IMR-90 (cell line): ENCODE results near the gene NCOA7. TPM values are rescaled to one million over a fixed set of nuclear protein-coding genes. Genes with fewer than 3 reads are reported as not detected.

Experiments used
- ATAC-seq: fragments of 200-7000 bp; cut with Tn5 transposase; 2 replicates; pipeline ENCODE4 v1.9.1; 2020; ENCODE audit warnings: low read depth, mild to moderate bottlenecking, moderate library complexity
- BruUV-seq: library from RNA; stranded (reverse); fragments of 400-500 nt; replicated peaks from 2 replicates; lab custom pipeline; 2021; lab: Mats Ljungman, UMichigan
- CTCF ChIA-PET: fragments of 300-600 bp; formaldehyde crosslinking; extraction: SDS; loops from one replicate; lab custom pipeline; 2021; ENCODE audit warnings: antibody characterized with exemption; lab: Yijun Ruan, JAX
- POLR2A ChIA-PET: fragments of 300-600 bp; sonication (Branson Sonifier 250); formaldehyde crosslinking; loops from one replicate; lab custom pipeline; 2022; ENCODE audit warnings: antibody characterized with exemption; ENCODE audit not compliant: unreplicated experiment; lab: Charles Lee
- DNase-seq: peaks from one replicate; pipeline ENCODE4 v3.0.0; 2013
- H2AFZ ChIP-seq: replicated peaks from 2 replicates; pipeline ENCODE3; 2013; ENCODE audit warnings: low read length, mild to moderate bottlenecking; ENCODE audit not compliant: poor library complexity
- H2AK5ac ChIP-seq: 2 replicates; pipeline ENCODE4 v1.6.1; 2013; ENCODE audit warnings: low read depth, low read length, inconsistent platforms
- H2AK9ac ChIP-seq: replicated peaks from 2 replicates; pipeline ENCODE3; 2013; ENCODE audit warnings: mild to moderate bottlenecking, low read depth, low read length, moderate library complexity; ENCODE audit not compliant: poor library complexity
- H2BK120ac ChIP-seq: 2 replicates; pipeline ENCODE4 v1.6.1; 2013; ENCODE audit warnings: low read depth, low read length, inconsistent platforms
- H2BK15ac ChIP-seq: 3 replicates; pipeline ENCODE4 v1.6.1; 2013; ENCODE audit warnings: low read depth, low read length, inconsistent platforms
- H2BK20ac ChIP-seq: 2 replicates; pipeline ENCODE4 v1.6.1; 2013; ENCODE audit warnings: low read depth, mild to moderate bottlenecking, inconsistent platforms, low read length, moderate library complexity
- H2BK5ac ChIP-seq: 2 replicates; pipeline ENCODE4 v1.6.1; 2013; ENCODE audit warnings: mild to moderate bottlenecking, low read depth, low read length, inconsistent platforms; ENCODE audit not compliant: poor library complexity, severe bottlenecking
- H3K14ac ChIP-seq: replicated peaks from 2 replicates; pipeline ENCODE4 v1.6.1; 2013; ENCODE audit warnings: low read depth, low read length, inconsistent platforms
- H3K18ac ChIP-seq: 2 replicates; pipeline ENCODE4 v1.6.1; 2013; ENCODE audit warnings: low read depth, low read length, control low read depth
- H3K23ac ChIP-seq: 2 replicates; pipeline ENCODE4 v1.6.1; 2013; ENCODE audit warnings: low read depth, low read length, inconsistent platforms
- H3K27ac ChIP-seq: 2 replicates; pipeline ENCODE4 v1.5.1; 2013; ENCODE audit warnings: mild to moderate bottlenecking, control low read depth, low read length; ENCODE audit not compliant: insufficient read depth
- H3K27me3 ChIP-seq: 2 replicates; pipeline ENCODE4 v1.6.1; 2013; ENCODE audit warnings: low read length; ENCODE audit not compliant: control insufficient read depth, insufficient read depth
- H3K36me3 ChIP-seq: 2 replicates; pipeline ENCODE4 v1.6.1; 2013; ENCODE audit warnings: low read length, mixed read lengths; ENCODE audit not compliant: control insufficient read depth, insufficient read depth
- H3K4ac ChIP-seq: 2 replicates; pipeline ENCODE4 v1.6.1; 2013; ENCODE audit warnings: low read depth, low read length, inconsistent platforms
- H3K4me1 ChIP-seq: 2 replicates; pipeline ENCODE4 v1.6.1; 2013; ENCODE audit warnings: low read length, mixed read lengths; ENCODE audit not compliant: control insufficient read depth, insufficient read depth
- H3K4me2 ChIP-seq: 2 replicates; pipeline ENCODE4 v1.6.1; 2013; ENCODE audit warnings: low read depth, mild to moderate bottlenecking, control low read depth, low read length, moderate library complexity
- H3K4me3 ChIP-seq: 2 replicates; pipeline ENCODE4 v1.5.1; 2013; ENCODE audit warnings: low read depth, mild to moderate bottlenecking, control low read depth, low read length, moderate library complexity; ENCODE audit not compliant: insufficient read depth
- H3K56ac ChIP-seq: 2 replicates; pipeline ENCODE4 v1.6.1; 2013; ENCODE audit warnings: low read length, inconsistent platforms; ENCODE audit not compliant: insufficient read depth; ENCODE audit errors: extremely low read depth
- H3K79me1 ChIP-seq, 2 experiments: 2 replicates each; pipeline ENCODE4 v1.6.1; 2013; ENCODE audit warnings: low read length in 2 of 2, inconsistent platforms in 1 of 2, low read depth in 1 of 2
- H3K9ac ChIP-seq: 2 replicates; pipeline ENCODE4 v1.6.1; 2013; ENCODE audit warnings: low read depth, low read length, control low read depth
- H3K9me1 ChIP-seq: 2 replicates; pipeline ENCODE4 v1.6.1; 2013; ENCODE audit warnings: low read length, inconsistent platforms; ENCODE audit not compliant: insufficient read depth
- H3K9me3 ChIP-seq: 2 replicates; pipeline ENCODE4 v1.6.1; 2013; ENCODE audit warnings: low read length; ENCODE audit not compliant: control insufficient read depth, insufficient read depth
- H4K20me1 ChIP-seq: 2 replicates; pipeline ENCODE4 v1.6.1; 2013; ENCODE audit warnings: low read length, inconsistent platforms; ENCODE audit not compliant: insufficient read depth
- H4K5ac ChIP-seq: 2 replicates; pipeline ENCODE4 v1.6.1; 2013; ENCODE audit warnings: mild to moderate bottlenecking, low read depth, low read length, control low read depth
- H4K8ac ChIP-seq, 2 experiments: 2 replicates each; pipeline ENCODE4 v1.6.1; 2013; ENCODE audit warnings: low read depth in 2 of 2, low read length in 2 of 2, control low read depth in 1 of 2, inconsistent platforms in 1 of 2
- H4K91ac ChIP-seq: 2 replicates; pipeline ENCODE4 v1.6.1; 2013; ENCODE audit warnings: low read depth, low read length, inconsistent platforms; ENCODE audit not compliant: insufficient read depth
- RCOR1 ChIP-seq: IDR thresholded peaks from 2 replicates; pipeline ENCODE4 v1.6.1; 2012; ENCODE audit warnings: mild to moderate bottlenecking, low read length, improper control_type of control experiment; ENCODE audit not compliant: insufficient replicate concordance
- RFX5 ChIP-seq: IDR thresholded peaks from 2 replicates; pipeline ENCODE4 v1.8.0; 2012; ENCODE audit warnings: low read depth, mild to moderate bottlenecking, low read length, moderate library complexity
- dilution Hi-C: fragments of 300-500 bp; cut with HindIII; formaldehyde crosslinking; loops from one replicate; pipeline ENCODE4 v1.14.3; 2018; ENCODE audit warnings: low sequenced_read_pairs; ENCODE audit not compliant: unreplicated experiment
- in situ Hi-C: fragments of 300-500 bp; cut with MboI; formaldehyde crosslinking; loops from 3 replicates; pipeline ENCODE4 v1.14.3; 2019; ENCODE audit warnings: low sequenced_read_pairs, inconsistent platforms, mixed read lengths
- intact Hi-C: fragments of 100-400 bp; cut with micrococcal nuclease; formaldehyde crosslinking; loops from 2 replicates; pipeline ENCODE4 v1.10.0; 2022
- polyA plus RNA-seq, 3 experiments: library from polyadenylated mRNA; depleted of rRNA; stranded (reverse); fragments of >200 nt; gene quantifications; 2 replicates each; pipeline ENCODE4 v1.2.3, GENCODE V29; 2012; ENCODE audit warnings: low replicate concordance in 1 of 3
- total RNA-seq: library from RNA; depleted of rRNA; stranded (reverse); fragments of >200 nt; gene quantifications from 2 replicates; pipeline ENCODE4 v1.2.3, GENCODE V29; 2012

The NCOA7 gene
- total and polyA plus RNA-seq, 2 of the 4 experiments (the other 2 are of a cell fraction), result 12.6 to 12.9 TPM

GRCh38 chr6:125863023-125863422 is 72.3 kb downstream of the NCOA7 start:
- POLR2A ChIA-PET, result no interaction called here
- in situ Hi-C loops, result no loop called here
- 0 out of 2 replicates have a peak, but pooled peaks cover 3% of the 10 kb centered on the region for H3K9me1 ChIP-seq

More at GRCh38 chr6:125863023-125863422, 72.3 kb downstream of the NCOA7 start:
- Histone ChIP-seq H4K8ac (no peak overlapping the region), H4K20me1 (no peaks in the 10 kb centered on the region), H3K79me1 (no peaks in the 10 kb centered on the region), H4K5ac (no peak overlapping the region), H3K27me3 (no peaks in the 10 kb centered on the region), H2BK5ac (no peak overlapping the region), H3K27ac (no peak overlapping the region), H3K4ac (no peak overlapping the region), H3K23ac (no peak overlapping the region), H2AFZ (no peak overlapping the region), H2BK15ac (no peak overlapping the region), H3K4me2 (no peak overlapping the region), H3K36me3 (no peaks in the 10 kb centered on the region), H3K9ac (no peak overlapping the region), H4K91ac (no peak overlapping the region), H3K14ac (no peak overlapping the region), H3K4me3 (no peak overlapping the region), H2BK120ac (no peak overlapping the region), H3K9me3 (no peaks in the 10 kb centered on the region), H2AK9ac (no peak overlapping the region), H3K4me1 (peaks cover 4% of the 10 kb centered on the region), H3K56ac (no peak overlapping the region), H2AK5ac (no peak overlapping the region), H2BK20ac (no peak overlapping the region), H3K18ac (no peak overlapping the region)
- intact Hi-C loops (no loop called here), dilution Hi-C loops (no loop called here)
- no peak for TF ChIP-seq RCOR1
- no peak for TF ChIP-seq RFX5
- no TSS peak for BruUV-seq
- ATAC-seq (no peak), DNase-seq (no peak)
- CTCF ChIA-PET, result no interaction called here
